HepG2 (cell line): Measurements from ENCODE around the gene MYO15A. TPM values are rescaled to one million over a fixed set of nuclear protein-coding genes. Genes with fewer than 3 reads are reported as not detected.

Experiments
- BORCS8-MEF2B ChIP-seq: sonication (generic); formaldehyde crosslinking; IDR thresholded peaks from 2 replicates; pipeline ENCODE4 v1.8.0; 2022; ENCODE audit warnings: mild to moderate bottlenecking, missing genetic modification reagents
- HCFC1 ChIP-seq: fragments of 150-350 bp; IDR thresholded peaks from 2 replicates; pipeline ENCODE4 v1.6.1; 2014; ENCODE audit warnings: low read depth, low read length
- HMG20B ChIP-seq: conservative IDR thresholded peaks from 2 replicates; pipeline ENCODE4 v1.6.1; 2016; ENCODE audit warnings: missing genetic modification reagents, missing compliant biosample characterization
- MLLT10 ChIP-seq: sonication (generic); formaldehyde crosslinking; IDR thresholded peaks from 2 replicates; pipeline ENCODE4 v1.4.0; 2020; ENCODE audit warnings: missing genetic modification reagents
- MTERF4 ChIP-seq: sonication (generic); formaldehyde crosslinking; IDR thresholded peaks from 2 replicates; pipeline ENCODE4 v1.8.0; 2023; ENCODE audit warnings: mild to moderate bottlenecking, missing genetic modification reagents
- NFIB ChIP-seq: sonication (generic); formaldehyde crosslinking; IDR thresholded peaks from 2 replicates; pipeline ENCODE4 v1.9.0; 2021; ENCODE audit warnings: missing genetic modification reagents, mild to moderate bottlenecking, borderline replicate concordance
- SIX4 ChIP-seq: sonication (generic); formaldehyde crosslinking; IDR thresholded peaks from 2 replicates; pipeline ENCODE4 v1.4.0; 2020; ENCODE audit warnings: missing genetic modification reagents
- TAF15 ChIP-seq: fragments of 200-400 bp; formaldehyde crosslinking; IDR thresholded peaks from one replicate; pipeline ENCODE4 v1.6.1; 2018; ENCODE audit warnings: mild to moderate bottlenecking, low read depth, low read length; ENCODE audit not compliant: poor library complexity, severe bottlenecking
- TFDP2 ChIP-seq: sonication (generic); formaldehyde crosslinking; IDR thresholded peaks from 2 replicates; pipeline ENCODE4 v1.4.0; 2020; ENCODE audit warnings: missing genetic modification reagents
- THAP11 ChIP-seq: IDR thresholded peaks from 2 replicates; pipeline ENCODE4 v1.6.1; 2016; ENCODE audit warnings: missing biosample characterization, missing genetic modification reagents
- ZBTB14 ChIP-seq: sonication (generic); formaldehyde crosslinking; IDR thresholded peaks from 2 replicates; pipeline ENCODE4 v1.4.0; 2020; ENCODE audit warnings: missing genetic modification reagents
- ZBTB39 ChIP-seq: sonication (generic); formaldehyde crosslinking; IDR thresholded peaks from 2 replicates; pipeline ENCODE4 v1.5.0; 2020; ENCODE audit warnings: missing genetic modification reagents
- ZBTB7B ChIP-seq: sonication (generic); formaldehyde crosslinking; IDR thresholded peaks from 2 replicates; pipeline ENCODE4 v1.4.0; 2020; ENCODE audit warnings: missing genetic modification reagents
- ZFP37 ChIP-seq: sonication (generic); formaldehyde crosslinking; IDR thresholded peaks from 2 replicates; pipeline ENCODE4 v1.4.0; 2020; ENCODE audit warnings: missing genetic modification reagents, borderline replicate concordance
- ZNF263 ChIP-seq: sonication (generic); formaldehyde crosslinking; IDR thresholded peaks from 2 replicates; pipeline ENCODE4 v1.4.0; 2020; ENCODE audit warnings: missing genetic modification reagents
- ZNF790 ChIP-seq: sonication (generic); formaldehyde crosslinking; IDR thresholded peaks from 2 replicates; pipeline ENCODE4 v1.8.0; 2022; ENCODE audit warnings: missing genetic modification reagents, mild to moderate bottlenecking, borderline replicate concordance
- ZNF878 ChIP-seq: sonication (generic); formaldehyde crosslinking; IDR thresholded peaks from 2 replicates; pipeline ENCODE4 v1.8.1; 2023; ENCODE audit warnings: mild to moderate bottlenecking, missing genetic modification reagents, moderate library complexity
- polyA plus RNA-seq, 8 experiments: library from polyadenylated mRNA; depleted of rRNA in 3 of 8; stranded (reverse) in 7 of 8; unstranded in 1 of 8; fragments of >200 nt; fragmentation: Illumina TruSeq in 4 of 8; extraction: Trizol in 4 of 8; gene quantifications; 2 replicates each; pipeline versions ENCODE4 v1.2.1 to v1.2.3, GENCODE V29; 2011 to 2016; ENCODE audit warnings: low read depth in 4 of 8, missing spikeins in 1 of 8, mixed read lengths in 1 of 8; ENCODE audit not compliant: insufficient read depth in 1 of 8
- total RNA-seq, 5 experiments: library from RNA; depleted of rRNA; stranded (reverse); fragments of >200 nt; fragmentation: Illumina TruSeq; extraction: Trizol; gene quantifications; 2 replicates each; pipeline ENCODE4 v1.2.3, GENCODE V29; 2016; ENCODE audit warnings: low read depth in 1 of 5
- TF ChIP-seq, protein P1 (sequence below): IDR thresholded peaks from 2 replicates; pipeline ENCODE4 v1.6.1; 2016; ENCODE audit warnings: control low read depth
- TF ChIP-seq, protein P2 (sequence below): sonication (generic); formaldehyde crosslinking; IDR thresholded peaks from 2 replicates; pipeline ENCODE4 v1.9.0; 2021; ENCODE audit warnings: missing genetic modification reagents, borderline replicate concordance

Gene MYO15A
- total and polyA plus RNA-seq, 2 of the 13 experiments (the other 11 are each of a cell fraction or from before 2014, with no cell fraction given): 0.07 to 0.20 TPM

- TF ChIP-seq TAF15: no peak
- no peak for TF ChIP-seq ZBTB39 (CRISPR knock-in tag)
- 0 out of 2 replicates have a peak, but pooled peaks have one; percentile 9 for TF ChIP-seq TFDP2
- 0 out of 2 replicates have a peak, but pooled peaks have one; percentile 19 for TF ChIP-seq ZBTB7B (CRISPR knock-in tag)
- no peak; the same call in 1 of the 2 replicates for TF ChIP-seq ZNF790 (CRISPR knock-in tag)
- TF ChIP-seq NFIB (CRISPR knock-in tag): no peak
- TF ChIP-seq HMG20B (CRISPR knock-in tag): no peak
- TF ChIP-seq THAP11 (CRISPR knock-in tag): 0 out of 2 replicates have a peak, but pooled peaks have one; percentile 10
- TF ChIP-seq MTERF4: 0 out of 2 replicates have a peak, but pooled peaks have one; percentile 0
- no peak for TF ChIP-seq MLLT10
- no peak for TF ChIP-seq ZNF878 (CRISPR knock-in tag)
- TF ChIP-seq, protein P1, sequence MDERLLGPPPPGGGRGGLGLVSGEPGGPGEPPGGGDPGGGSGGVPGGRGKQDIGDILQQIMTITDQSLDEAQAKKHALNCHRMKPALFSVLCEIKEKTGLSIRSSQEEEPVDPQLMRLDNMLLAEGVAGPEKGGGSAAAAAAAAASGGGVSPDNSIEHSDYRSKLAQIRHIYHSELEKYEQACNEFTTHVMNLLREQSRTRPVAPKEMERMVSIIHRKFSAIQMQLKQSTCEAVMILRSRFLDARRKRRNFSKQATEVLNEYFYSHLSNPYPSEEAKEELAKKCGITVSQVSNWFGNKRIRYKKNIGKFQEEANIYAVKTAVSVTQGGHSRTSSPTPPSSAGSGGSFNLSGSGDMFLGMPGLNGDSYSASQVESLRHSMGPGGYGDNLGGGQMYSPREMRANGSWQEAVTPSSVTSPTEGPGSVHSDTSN (CRISPR knock-in tag): no peak
- no peak for TF ChIP-seq SIX4 (CRISPR knock-in tag)
- TF ChIP-seq ZBTB14: no peak
- no peak; the same call in 1 of the 2 replicates for TF ChIP-seq ZNF263 (CRISPR knock-in tag)
- no peak for TF ChIP-seq HCFC1
- TF ChIP-seq BORCS8-MEF2B (CRISPR knock-in tag): no peak
- TF ChIP-seq, protein P2, sequence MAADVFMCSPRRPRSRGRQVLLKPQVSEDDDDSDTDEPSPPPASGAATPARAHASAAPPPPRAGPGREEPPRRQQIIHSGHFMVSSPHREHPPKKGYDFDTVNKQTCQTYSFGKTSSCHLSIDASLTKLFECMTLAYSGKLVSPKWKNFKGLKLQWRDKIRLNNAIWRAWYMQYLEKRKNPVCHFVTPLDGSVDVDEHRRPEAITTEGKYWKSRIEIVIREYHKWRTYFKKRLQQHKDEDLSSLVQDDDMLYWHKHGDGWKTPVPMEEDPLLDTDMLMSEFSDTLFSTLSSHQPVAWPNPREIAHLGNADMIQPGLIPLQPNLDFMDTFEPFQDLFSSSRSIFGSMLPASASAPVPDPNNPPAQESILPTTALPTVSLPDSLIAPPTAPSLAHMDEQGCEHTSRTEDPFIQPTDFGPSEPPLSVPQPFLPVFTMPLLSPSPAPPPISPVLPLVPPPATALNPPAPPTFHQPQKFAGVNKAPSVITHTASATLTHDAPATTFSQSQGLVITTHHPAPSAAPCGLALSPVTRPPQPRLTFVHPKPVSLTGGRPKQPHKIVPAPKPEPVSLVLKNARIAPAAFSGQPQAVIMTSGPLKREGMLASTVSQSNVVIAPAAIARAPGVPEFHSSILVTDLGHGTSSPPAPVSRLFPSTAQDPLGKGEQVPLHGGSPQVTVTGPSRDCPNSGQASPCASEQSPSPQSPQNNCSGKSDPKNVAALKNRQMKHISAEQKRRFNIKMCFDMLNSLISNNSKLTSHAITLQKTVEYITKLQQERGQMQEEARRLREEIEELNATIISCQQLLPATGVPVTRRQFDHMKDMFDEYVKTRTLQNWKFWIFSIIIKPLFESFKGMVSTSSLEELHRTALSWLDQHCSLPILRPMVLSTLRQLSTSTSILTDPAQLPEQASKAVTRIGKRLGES: no peak
- TF ChIP-seq ZFP37: no peak
These were observed 75.8 kb downstream of the MYO15A start (continued) for GRCh38 chr17:18184143-18185031.
